AG10803 (cell line): ENCODE data around the gene RRP36.
A peak's percentile ranks its signal among the peaks of the same experiment; 100 is the strongest.

ENCODE experiments used
- DNase-seq: peaks from one replicate; pipeline ENCODE4 v3.0.0; 2010; ENCODE audit warnings: low read depth
- H3K4me3 ChIP-seq: 2 replicates; pipeline ENCODE4 v1.5.1; 2011; ENCODE audit warnings: mild to moderate bottlenecking, low read length, control low read depth
- TF ChIP-seq, protein P1 (sequence below): conservative IDR thresholded peaks from 2 replicates; pipeline ENCODE4 v1.5.1; 2011; ENCODE audit warnings: mild to moderate bottlenecking, low read length, control low read depth, inconsistent platforms

RRP36 gene

DNA sequence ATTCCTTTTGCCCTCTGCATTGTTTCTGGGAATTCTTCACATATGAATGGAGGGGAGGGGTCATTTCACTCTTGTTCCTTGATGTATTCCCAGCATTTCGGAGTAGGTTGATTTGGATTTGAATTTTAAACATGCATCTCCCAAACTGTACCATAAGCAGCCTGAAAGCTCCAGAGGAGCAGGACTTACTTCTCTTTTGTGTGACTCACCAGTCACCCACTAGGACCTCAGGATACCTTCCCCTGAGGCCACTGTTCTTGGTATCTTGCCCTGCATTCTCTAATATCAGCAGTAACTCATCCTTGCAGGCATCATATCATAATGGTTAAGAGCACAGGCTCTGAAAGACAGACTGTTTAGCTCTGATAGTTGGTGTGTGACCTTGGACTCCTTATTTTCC is 37.1 kb downstream of the RRP36 start:
- peak overlapping the region; percentile 99 for H3K4me3 ChIP-seq
- no peak for DNase-seq
- TF ChIP-seq, protein P1, sequence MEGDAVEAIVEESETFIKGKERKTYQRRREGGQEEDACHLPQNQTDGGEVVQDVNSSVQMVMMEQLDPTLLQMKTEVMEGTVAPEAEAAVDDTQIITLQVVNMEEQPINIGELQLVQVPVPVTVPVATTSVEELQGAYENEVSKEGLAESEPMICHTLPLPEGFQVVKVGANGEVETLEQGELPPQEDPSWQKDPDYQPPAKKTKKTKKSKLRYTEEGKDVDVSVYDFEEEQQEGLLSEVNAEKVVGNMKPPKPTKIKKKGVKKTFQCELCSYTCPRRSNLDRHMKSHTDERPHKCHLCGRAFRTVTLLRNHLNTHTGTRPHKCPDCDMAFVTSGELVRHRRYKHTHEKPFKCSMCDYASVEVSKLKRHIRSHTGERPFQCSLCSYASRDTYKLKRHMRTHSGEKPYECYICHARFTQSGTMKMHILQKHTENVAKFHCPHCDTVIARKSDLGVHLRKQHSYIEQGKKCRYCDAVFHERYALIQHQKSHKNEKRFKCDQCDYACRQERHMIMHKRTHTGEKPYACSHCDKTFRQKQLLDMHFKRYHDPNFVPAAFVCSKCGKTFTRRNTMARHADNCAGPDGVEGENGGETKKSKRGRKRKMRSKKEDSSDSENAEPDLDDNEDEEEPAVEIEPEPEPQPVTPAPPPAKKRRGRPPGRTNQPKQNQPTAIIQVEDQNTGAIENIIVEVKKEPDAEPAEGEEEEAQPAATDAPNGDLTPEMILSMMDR, result no peak

DNA sequence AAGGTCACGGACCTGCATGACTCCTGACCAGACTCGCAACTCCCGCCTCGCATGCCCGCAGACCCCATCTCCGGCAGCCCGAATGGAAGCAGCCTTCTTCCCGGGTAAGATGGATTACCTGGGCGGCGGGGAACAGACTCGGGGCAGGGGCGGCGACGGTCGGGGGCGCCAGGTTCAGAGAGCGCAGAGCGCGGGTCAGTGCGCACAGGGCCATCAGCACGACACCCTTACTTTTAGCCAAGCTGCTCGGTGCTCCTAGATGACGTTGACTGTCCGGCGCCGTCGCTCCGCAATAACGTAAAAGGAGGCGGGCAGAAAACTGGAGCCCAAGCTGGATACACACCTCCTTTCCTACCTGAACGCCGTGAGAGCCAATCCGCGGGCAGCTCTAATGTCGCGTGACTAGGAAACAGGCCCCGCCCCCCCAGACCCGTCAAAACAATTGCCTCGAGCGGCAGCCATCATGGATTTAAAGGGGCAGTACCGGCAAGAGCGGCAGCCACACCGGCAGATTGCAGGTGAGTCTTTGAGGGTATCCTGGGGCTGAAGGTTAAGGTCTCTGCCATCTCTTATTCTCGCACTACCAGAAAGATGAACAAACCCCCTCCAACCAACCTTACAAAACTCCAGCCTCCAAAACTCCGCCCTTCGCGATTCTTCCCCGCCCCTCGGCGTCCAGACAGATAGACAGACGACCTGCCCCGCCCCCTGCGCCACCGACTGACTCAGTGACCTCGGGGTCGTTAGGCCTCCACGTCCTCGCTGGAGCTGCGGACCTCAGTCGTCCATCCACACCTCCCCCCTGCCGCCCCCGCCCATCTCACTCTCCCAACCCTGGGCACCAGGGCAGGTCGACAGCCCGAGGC is 38.0 kb downstream of the RRP36 start, which contains the start of the genes KLC4 and MRPL2:
KLC4 (plus strand) TSS at position 464 of the 866 bp plus-strand sequence. CDS start 1,705 bp downstream, outside the sequence.
MRPL2 (minus strand) TSS at position 267 of the 866 bp plus-strand sequence; CDS start at position 214, 53 bp downstream.
- DNase-seq, result peak; percentile 98
- H3K4me3 ChIP-seq, result peak within 1 kb of the TSS; percentile 99
- TF ChIP-seq, protein P1, result no peak

DNA sequence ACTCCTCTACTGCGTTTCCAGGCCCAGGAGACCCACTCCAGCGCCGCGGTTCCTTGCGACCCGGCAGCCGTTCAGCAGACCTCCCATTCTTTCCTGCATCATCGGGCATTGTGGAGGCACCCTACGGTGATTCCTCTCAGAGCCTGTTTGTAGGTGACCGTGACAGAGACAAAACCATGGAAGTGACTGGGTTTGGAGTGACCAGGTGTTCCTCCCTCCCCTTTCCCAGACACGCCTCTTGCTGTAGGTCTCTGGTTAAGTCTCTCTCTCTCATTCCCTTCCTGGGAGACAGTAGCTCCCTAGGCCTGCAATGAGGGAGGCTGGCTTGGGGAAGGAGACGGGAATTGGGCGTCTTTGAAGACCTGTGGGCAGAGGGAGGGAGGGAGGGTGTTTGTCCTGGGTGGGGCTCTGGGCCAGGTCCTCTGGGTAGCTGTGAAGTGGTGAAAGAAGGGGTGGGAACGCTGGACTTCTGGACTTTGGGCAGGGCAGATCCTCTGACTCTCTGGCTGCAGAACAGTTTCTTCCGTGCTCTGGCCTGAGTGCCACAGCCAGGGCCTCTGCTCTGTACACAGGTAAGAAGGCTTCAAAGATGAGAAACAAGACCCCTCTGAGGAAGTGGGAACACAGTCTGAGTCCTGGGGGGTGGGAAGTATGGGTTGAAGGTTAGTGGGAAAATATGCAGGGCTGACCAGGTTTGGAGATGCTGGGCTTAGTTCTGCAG is 38.8 kb downstream of the RRP36 start:
- DNase-seq, result no peak
- peak overlapping the region; percentile 99 for H3K4me3 ChIP-seq
- TF ChIP-seq, protein P1, result no peak

DNA sequence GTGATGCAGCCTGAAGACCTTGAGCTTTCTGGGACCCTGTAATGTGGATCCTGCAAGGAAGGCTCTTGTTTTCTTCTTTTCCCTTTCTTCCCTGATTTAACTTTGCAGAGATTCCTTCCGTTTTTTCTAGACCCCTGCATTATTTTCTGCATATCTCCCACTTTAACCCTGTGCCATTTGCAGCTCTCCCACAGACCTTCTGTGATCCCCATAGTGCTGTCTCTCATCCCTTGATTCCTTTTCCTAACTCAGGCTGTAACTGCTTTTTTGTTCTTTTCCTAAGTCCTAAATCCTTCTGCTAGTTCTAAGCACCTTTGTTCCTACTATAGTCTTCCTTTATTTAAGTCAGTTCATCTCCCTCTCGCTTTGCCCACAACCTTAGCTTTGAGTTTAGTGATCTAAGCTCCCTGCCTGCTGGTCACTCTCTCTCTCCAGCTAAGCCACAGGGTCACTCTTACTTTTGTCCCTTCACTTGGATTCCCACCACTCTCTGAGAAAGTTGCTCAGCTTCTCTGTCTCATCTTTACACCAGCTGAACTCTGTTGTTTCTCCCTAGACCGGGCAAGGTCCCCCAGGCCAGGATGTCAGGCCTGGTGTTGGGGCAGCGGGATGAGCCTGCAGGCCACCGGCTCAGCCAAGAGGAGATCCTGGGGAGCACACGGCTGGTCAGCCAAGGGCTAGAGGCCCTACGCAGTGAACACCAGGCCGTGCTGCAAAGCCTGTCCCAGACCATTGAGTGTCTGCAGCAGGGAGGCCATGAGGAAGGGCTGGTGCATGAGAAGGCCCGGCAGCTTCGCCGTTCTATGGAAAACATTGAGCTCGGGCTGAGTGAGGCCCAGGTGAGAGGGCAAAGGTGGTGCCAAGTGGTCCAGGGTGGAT is 39.6 kb downstream of the RRP36 start:
- TF ChIP-seq, protein P1, result no peak
- H3K4me3 ChIP-seq, result peak overlapping the region; percentile 99
- DNase-seq, result no peak

DNA sequence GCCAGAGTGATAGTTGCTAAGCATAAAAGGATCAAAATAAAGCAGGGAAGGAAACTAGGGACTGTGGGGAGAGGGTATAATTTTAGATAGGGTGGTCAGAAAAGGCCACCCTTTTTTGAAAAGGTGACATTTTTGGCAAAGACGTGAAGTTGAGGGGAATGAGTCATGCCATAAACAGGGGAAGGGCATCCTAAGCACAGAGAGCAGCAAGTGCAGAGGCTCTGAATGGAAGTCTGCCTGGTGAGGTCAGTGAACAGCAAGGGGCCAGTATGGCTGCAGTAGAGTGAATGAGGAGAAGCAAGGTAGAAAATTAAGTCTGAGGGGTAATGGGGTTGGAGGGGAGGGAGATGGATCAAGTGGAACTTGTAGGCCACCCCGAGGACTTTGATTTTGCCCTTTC is 40.4 kb downstream of the RRP36 start:
- no peak for DNase-seq
- TF ChIP-seq, protein P1, result no peak
- H3K4me3 ChIP-seq, result no peak overlapping the region

DNA sequence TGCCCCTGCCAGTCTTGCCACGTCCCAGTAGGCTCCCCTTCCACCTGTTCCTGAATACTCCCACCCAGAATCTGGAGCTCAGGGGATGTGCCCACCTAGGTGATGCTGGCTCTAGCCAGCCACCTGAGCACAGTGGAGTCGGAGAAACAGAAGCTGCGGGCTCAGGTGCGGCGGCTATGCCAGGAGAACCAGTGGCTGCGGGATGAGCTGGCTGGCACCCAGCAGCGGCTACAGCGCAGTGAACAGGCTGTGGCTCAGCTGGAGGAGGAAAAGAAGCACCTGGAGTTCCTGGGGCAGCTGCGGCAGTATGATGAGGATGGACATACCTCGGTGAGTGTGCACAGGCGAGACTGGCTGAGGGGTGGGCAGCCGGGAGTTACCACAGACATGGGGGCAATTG is 41.4 kb downstream of the RRP36 start:
- H3K4me3 ChIP-seq, result no peak overlapping the region
- TF ChIP-seq, protein P1, result no peak
- no peak for DNase-seq
